Activated CD4-positive, alpha-beta memory T cell treated with anti-CD3 and anti-CD28 coated beads, Interleukin-2, amount 10 ng/mL, durations not matched to agents 7 days and 5 days (primary cell): ENCODE measurements around the gene TAF6L. TPM values are rescaled to one million over a fixed set of nuclear protein-coding genes. Genes with fewer than 3 reads are reported as not detected.
A peak's percentile ranks its signal among the peaks of the same experiment; 100 is the strongest.
"Not testable (repeated sequence)": the region's sequence is repeated elsewhere in the genome, so short reads cannot be mapped to it uniquely, and the experiment has no call there.

Experiments used
- CTCF ChIA-PET: fragments of 350-600 bp; sonication (Branson Sonifier 250); formaldehyde crosslinking; loops from one replicate; lab custom pipeline; 2021; ENCODE audit warnings: antibody characterized with exemption, inconsistent platforms; lab: Charles Lee
- POLR2A ChIA-PET: fragments of 350-600 bp; sonication (Branson Sonifier 250); formaldehyde crosslinking; loops from one replicate; lab custom pipeline; 2021; ENCODE audit warnings: antibody characterized with exemption; lab: Charles Lee
- DNase-seq: peaks from one replicate; pipeline ENCODE4 v3.0.0-alpha.2; 2020
- H3K27ac Mint-ChIP-seq: one replicate; pipeline ENCODE4 v1.8.0; 2021; ENCODE audit warnings: mild to moderate bottlenecking, mixed read lengths
- H3K27me3 Mint-ChIP-seq: one replicate; pipeline ENCODE4 v1.8.0; 2021; ENCODE audit warnings: mixed read lengths
- H3K36me3 Mint-ChIP-seq: one replicate; pipeline ENCODE4 v1.8.0; 2021; ENCODE audit warnings: low read depth, mixed read lengths
- H3K4me1 Mint-ChIP-seq: one replicate; pipeline ENCODE4 v1.8.0; 2021; ENCODE audit warnings: mixed read lengths
- H3K4me3 Mint-ChIP-seq: one replicate; pipeline ENCODE4 v1.8.0; 2021; ENCODE audit warnings: mild to moderate bottlenecking, mixed read lengths
- H3K9me3 Mint-ChIP-seq: one replicate; pipeline ENCODE4 v1.8.0; 2021; ENCODE audit warnings: mixed read lengths
- total RNA-seq, 2 experiments: library from RNA; stranded (reverse); gene quantifications; one replicate each; pipeline ENCODE4 v1.2.3, GENCODE V29; 2021

TAF6L gene
- total RNA-seq = 10 to 100 TPM; 15.2 to 16.0 TPM

GRCh38 chr11:62771144-62772021 is at the start of gene TAF6L:
Gene TAF6L (plus strand): TSS chr11:62771396. CDS start chr11:62775784, 4,388 bp downstream.
- H3K27ac Mint-ChIP-seq = peak within 1 kb of the TSS; percentile 88
- peaks cover 30% of the 10 kb centered on the region for H3K4me1 Mint-ChIP-seq
- H3K9me3 Mint-ChIP-seq = no peaks in the 10 kb centered on the region
- H3K4me3 Mint-ChIP-seq = peak within 1 kb of the TSS; percentile 87
- CTCF ChIA-PET = interaction anchor here (0.6 to 8.8 kb wide), 9 partner anchors 10 to 160 kb away, joined by 3 to 108 read pairs (median 6); partner anchors contain the start of genes HNRNPUL2, POLR2G, SLC3A2 and TMEM179B
- no peaks in the 10 kb centered on the region for H3K27me3 Mint-ChIP-seq
- POLR2A ChIA-PET = interaction anchor here (0.6 to 7.7 kb wide), 19 partner anchors 9 to 179 kb away, joined by 3 to 73 read pairs (median 9); partner anchors contain the start of genes C11orf98, CSKMT, HNRNPUL2 and INTS5
- H3K36me3 Mint-ChIP-seq = peaks cover 14% of the 10 kb centered on the region
- DNase-seq = peak; percentile 96

- no peak for DNase-seq
- Mint-ChIP-seq H3K4me1 (peaks cover 65% of the 10 kb centered on the region), H3K36me3 (peaks cover 94% of the 10 kb centered on the region), H3K9me3 (no peaks in the 10 kb centered on the region), H3K4me3 (no peak overlapping the region), H3K27ac (no peak overlapping the region), H3K27me3 (no peaks in the 10 kb centered on the region)
- ChIA-PET POLR2A (no interaction called here), CTCF (no interaction called here)
Measured at GRCh38 chr11:62721994-62722393, 49.2 kb upstream of the TAF6L start.

GRCh38 chr11:62724171-62724570 is 47.0 kb upstream of the TAF6L start:
- no peaks in the 10 kb centered on the region for H3K9me3 Mint-ChIP-seq
- no peak overlapping the region for H3K27ac Mint-ChIP-seq
- DNase-seq = no peak
- POLR2A ChIA-PET = interaction anchor here (0.9 to 9.9 kb wide), 11 partner anchors 12 to 157 kb away, joined by 3 to 234 read pairs (median 4); partner anchors contain the start of genes BSCL2, GNG3, SLC3A2 and TMEM179B
- H3K36me3 Mint-ChIP-seq = peaks cover 84% of the 10 kb centered on the region
- H3K4me1 Mint-ChIP-seq = peaks cover 57% of the 10 kb centered on the region
- CTCF ChIA-PET = interaction anchor here (0.9 to 1.8 kb wide), 4 partner anchors 44 to 157 kb away, joined by 3 to 5 read pairs (median 5); partner anchors contain the start of gene SLC3A2
- no peaks in the 10 kb centered on the region for H3K27me3 Mint-ChIP-seq
- H3K4me3 Mint-ChIP-seq = peak overlapping the region; percentile 87

- H3K36me3 Mint-ChIP-seq = peaks cover 73% of the 10 kb centered on the region
- H3K27ac Mint-ChIP-seq = peak overlapping the region; percentile 97
- peak overlapping the region; percentile 87 for H3K4me3 Mint-ChIP-seq
- POLR2A ChIA-PET = interaction anchor here (0.7 to 9.9 kb wide), 18 partner anchors 12 to 183 kb away, joined by 3 to 234 read pairs (median 28); partner anchors contain the start of genes BSCL2, C11orf98, CSKMT and GNG3
- peaks cover 57% of the 10 kb centered on the region for H3K4me1 Mint-ChIP-seq
- H3K27me3 Mint-ChIP-seq = no peaks in the 10 kb centered on the region
- DNase-seq = no peak
- no peaks in the 10 kb centered on the region for H3K9me3 Mint-ChIP-seq
- CTCF ChIA-PET = interaction anchor here (0.9 to 2.6 kb wide), 5 partner anchors 28 to 155 kb away, joined by 3 to 15 read pairs (median 5); partner anchors contain the start of genes SLC3A2 and ZBTB3
Measured at GRCh38 chr11:62725646-62726045, 45.5 kb upstream of the TAF6L start.

GRCh38 chr11:62726156-62726914 is 44.9 kb upstream of the TAF6L start:
- Mint-ChIP-seq H3K36me3 (peaks cover 69% of the 10 kb centered on the region), H3K9me3 (no peaks in the 10 kb centered on the region)
- no peak for DNase-seq

GRCh38 chr11:62726915-62727164 is 44.4 kb upstream of the TAF6L start:
- POLR2A ChIA-PET = interaction anchor here (0.6 to 9.9 kb wide), 36 partner anchors 13 to 174 kb away, joined by 3 to 234 read pairs (median 7); partner anchors contain the start of genes BSCL2, C11orf98, CSKMT and EEF1G

More at GRCh38 chr11:62726156-62726914, 44.9 kb upstream of the TAF6L start:
- H3K4me1 Mint-ChIP-seq = peaks cover 55% of the 10 kb centered on the region
- no peaks in the 10 kb centered on the region for H3K27me3 Mint-ChIP-seq
- peak overlapping the region; percentile 87 for H3K4me3 Mint-ChIP-seq
- peak overlapping the region; percentile 97 for H3K27ac Mint-ChIP-seq
- POLR2A ChIA-PET = interaction anchor here (0.6 to 9.9 kb wide), 26 partner anchors 11 to 183 kb away, joined by 3 to 234 read pairs (median 15); partner anchors contain the start of genes BSCL2, C11orf98, CSKMT and GANAB
- CTCF ChIA-PET = interaction anchor here (0.9 to 3.6 kb wide), 10 partner anchors 13 to 166 kb away, joined by 3 to 22 read pairs (median 6); partner anchors contain the start of genes SLC3A2, TAF6L and ZBTB3

GRCh38 chr11:62727165-62727871 is 43.9 kb upstream of the TAF6L start, which contains the start of gene HNRNPUL2:
Gene HNRNPUL2 (minus strand): TSS chr11:62727457. CDS start chr11:62727156, 301 bp downstream.
- H3K9me3 Mint-ChIP-seq = no peaks in the 10 kb centered on the region
- H3K27ac Mint-ChIP-seq = peak within 1 kb of the TSS; percentile 97
- peak; percentile 99 for DNase-seq
- CTCF ChIA-PET = interaction anchor here (0.6 to 4.0 kb wide), 22 partner anchors 9 to 229 kb away, joined by 3 to 39 read pairs (median 5); partner anchors contain the start of genes MTA2, POLR2G, SLC3A2 and TAF6L
- H3K27me3 Mint-ChIP-seq = no peaks in the 10 kb centered on the region
- peak within 1 kb of the TSS; percentile 87 for H3K4me3 Mint-ChIP-seq
- peaks cover 48% of the 10 kb centered on the region for H3K4me1 Mint-ChIP-seq
- peaks cover 62% of the 10 kb centered on the region for H3K36me3 Mint-ChIP-seq
- POLR2A ChIA-PET = interaction anchor here (0.6 to 9.9 kb wide), 37 partner anchors 13 to 175 kb away, joined by 3 to 234 read pairs (median 7); partner anchors contain the start of genes BSCL2, C11orf98, CSKMT and EEF1G

More at GRCh38 chr11:62726915-62727164, 44.4 kb upstream of the TAF6L start:
- Mint-ChIP-seq H3K27ac (peak overlapping the region; percentile 97), H3K4me3 (peak overlapping the region; percentile 87), H3K27me3 (no peaks in the 10 kb centered on the region), H3K36me3 (peaks cover 67% of the 10 kb centered on the region), H3K4me1 (peaks cover 53% of the 10 kb centered on the region), H3K9me3 (no peaks in the 10 kb centered on the region)
- DNase-seq = no peak
- CTCF ChIA-PET = interaction anchor here (0.6 to 4.0 kb wide), 21 partner anchors 12 to 228 kb away, joined by 3 to 39 read pairs (median 5); partner anchors contain the start of genes MTA2, POLR2G, SLC3A2 and TAF6L

- peaks cover 59% of the 10 kb centered on the region for H3K36me3 Mint-ChIP-seq
- peak overlapping the region; percentile 87 for H3K4me3 Mint-ChIP-seq
- no peaks in the 10 kb centered on the region for H3K27me3 Mint-ChIP-seq
- peaks cover 45% of the 10 kb centered on the region for H3K4me1 Mint-ChIP-seq
- ChIA-PET POLR2A (interaction anchor here (0.6 to 9.9 kb wide), 35 partner anchors 16 to 175 kb away, joined by 3 to 234 read pairs (median 7); partner anchors contain the start of genes BSCL2, C11orf98, CSKMT and EEF1G), CTCF (interaction anchor here (0.6 to 4.0 kb wide), 20 partner anchors 8 to 153 kb away, joined by 3 to 39 read pairs (median 5); partner anchors contain the start of genes MTA2, POLR2G, SLC3A2 and TAF6L)
- peak; percentile 88 for DNase-seq
- H3K27ac Mint-ChIP-seq = peak overlapping the region; percentile 97
- no peaks in the 10 kb centered on the region for H3K9me3 Mint-ChIP-seq
Measured at GRCh38 chr11:62727872-62728170, 43.4 kb upstream of the TAF6L start.

GRCh38 chr11:62728171-62728988 is 42.8 kb upstream of the TAF6L start, which contains the start of gene TTC9C:
Gene TTC9C (plus strand): TSS chr11:62728486. CDS start chr11:62728849, 363 bp downstream.
- H3K4me1 Mint-ChIP-seq = peaks cover 46% of the 10 kb centered on the region
- peaks cover 59% of the 10 kb centered on the region for H3K36me3 Mint-ChIP-seq
- H3K4me3 Mint-ChIP-seq = peak within 1 kb of the TSS; percentile 87
- DNase-seq = peak; percentile 86
- ChIA-PET CTCF (interaction anchor here (1.0 to 4.0 kb wide), 15 partner anchors 13 to 153 kb away, joined by 3 to 39 read pairs (median 6); partner anchors contain the start of genes MTA2, POLR2G, SLC3A2 and TAF6L), POLR2A (interaction anchor here (0.7 to 9.9 kb wide), 29 partner anchors 14 to 176 kb away, joined by 3 to 234 read pairs (median 13); partner anchors contain the start of genes BSCL2, C11orf98, CSKMT and EEF1G)
- no peaks in the 10 kb centered on the region for H3K27me3 Mint-ChIP-seq
- no peaks in the 10 kb centered on the region for H3K9me3 Mint-ChIP-seq
- H3K27ac Mint-ChIP-seq = peak within 1 kb of the TSS; percentile 97

GRCh38 chr11:62730076-62730475 is 41.1 kb upstream of the TAF6L start:
- CTCF ChIA-PET = interaction anchor here (0.6 to 4.0 kb wide), 10 partner anchors 14 to 111 kb away, joined by 3 to 39 read pairs (median 6); partner anchors contain the start of genes POLR2G, TMEM179B and ZBTB3
- H3K9me3 Mint-ChIP-seq, H3K27ac Mint-ChIP-seq, H3K27me3 Mint-ChIP-seq, DNase-seq: not testable (repeated sequence)
- Mint-ChIP-seq H3K4me1 (peaks cover 31% of the 10 kb centered on the region), H3K4me3 (peak overlapping the region; percentile 87), H3K36me3 (peaks cover 43% of the 10 kb centered on the region)
- POLR2A ChIA-PET = interaction anchor here (1.0 to 9.9 kb wide), 12 partner anchors 8 to 139 kb away, joined by 3 to 234 read pairs (median 10); partner anchors contain the start of genes BSCL2, GNG3, TAF6L and TMEM179B
